T-helper 17 cell (primary cell): ENCODE data around the gene IRF4. TPM values are rescaled to one million over a fixed set of nuclear protein-coding genes. Genes with fewer than 3 reads are reported as not detected.

Experiments used
- ATAC-seq: fragments of 150-1000 bp; cut with Tn5 transposase; 2 replicates; pipeline ENCODE4 v1.10.0; 2021; ENCODE audit warnings: mild to moderate bottlenecking, moderate library complexity
- DNase-seq, 3 donors: peaks; one replicate each; pipeline versions ENCODE4 v3.0.0 to v3.0.0-alpha.2; 2020 to 2021
- H3K9me3 ChIP-seq: one replicate; pipeline ENCODE4 v1.7.0; 2013; ENCODE audit warnings: low read length, mild to moderate bottlenecking; ENCODE audit not compliant: control insufficient read depth, poor library complexity, severe bottlenecking
- H3K27ac Mint-ChIP-seq: one replicate; pipeline ENCODE4 v1.8.0; 2022; ENCODE audit warnings: mild to moderate bottlenecking, moderate library complexity, mixed read lengths
- H3K27me3 Mint-ChIP-seq: one replicate; pipeline ENCODE4 v1.8.0; 2022; ENCODE audit warnings: mixed read lengths
- H3K36me3 Mint-ChIP-seq: one replicate; pipeline ENCODE4 v1.8.0; 2022; ENCODE audit warnings: low read depth, mixed read lengths
- H3K4me1 Mint-ChIP-seq: one replicate; pipeline ENCODE4 v1.8.0; 2022; ENCODE audit warnings: mild to moderate bottlenecking, mixed read lengths
- H3K4me3 Mint-ChIP-seq: one replicate; pipeline ENCODE4 v1.8.0; 2022; ENCODE audit warnings: mild to moderate bottlenecking, moderate library complexity, mixed read lengths
- total RNA-seq, 4 donors: library from RNA in 2 of 4; stranded (reverse) in 2 of 4; gene quantifications; one replicate each; pipeline ENCODE4 v1.2.3 and lab custom pipeline; 2022 to 2026

IRF4 gene
- total RNA-seq, 2 donors from 2014 or later = 16.6 to 32.8 TPM

- Mint-ChIP-seq H3K4me3 (peak overlapping the region; percentile 84), H3K27ac (peak overlapping the region; percentile 92), H3K36me3 (no peaks in the 10 kb centered on the region), H3K4me1 (peaks cover 41% of the 10 kb centered on the region), H3K27me3 (no peaks in the 10 kb centered on the region)
- DNase-seq (no peak), ATAC-seq (no peak)
- H3K9me3 ChIP-seq = no peaks in the 10 kb centered on the region
These were observed 56.9 kb downstream of the IRF4 start for GRCh38 chr6:448296-449056.

GRCh38 chr6:449057-449430 lies 57.5 kb downstream of the IRF4 start:
- peaks cover 37% of the 10 kb centered on the region for H3K4me1 Mint-ChIP-seq
- no peaks in the 10 kb centered on the region for H3K36me3 Mint-ChIP-seq
- H3K27ac Mint-ChIP-seq = peak overlapping the region; percentile 56
- no peaks in the 10 kb centered on the region for H3K9me3 ChIP-seq
- ATAC-seq (no peak), DNase-seq (no peak)
- H3K4me3 Mint-ChIP-seq = no peak overlapping the region
- no peaks in the 10 kb centered on the region for H3K27me3 Mint-ChIP-seq

- H3K36me3 Mint-ChIP-seq = no peaks in the 10 kb centered on the region
- DNase-seq (no peak), ATAC-seq (no peak)
- H3K9me3 ChIP-seq = no peaks in the 10 kb centered on the region
- H3K4me1 Mint-ChIP-seq = peaks cover 34% of the 10 kb centered on the region
- H3K27me3 Mint-ChIP-seq = no peaks in the 10 kb centered on the region
- H3K27ac Mint-ChIP-seq = peak overlapping the region; percentile 56
- H3K4me3 Mint-ChIP-seq = no peak overlapping the region
These were observed 58.2 kb downstream of the IRF4 start for GRCh38 chr6:449486-450419.

- peaks cover 18% of the 10 kb centered on the region for H3K4me1 Mint-ChIP-seq
- no peaks in the 10 kb centered on the region for H3K9me3 ChIP-seq
- no peak for ATAC-seq
- no peak overlapping the region for H3K4me3 Mint-ChIP-seq
- H3K27ac Mint-ChIP-seq = no peak overlapping the region
- H3K27me3 Mint-ChIP-seq = no peaks in the 10 kb centered on the region
- DNase-seq = no peak
- H3K36me3 Mint-ChIP-seq = no peaks in the 10 kb centered on the region
These were observed 59.8 kb downstream of the IRF4 start for GRCh38 chr6:451336-451735.

- H3K9me3 ChIP-seq = no peaks in the 10 kb centered on the region
- H3K36me3 Mint-ChIP-seq = no peaks in the 10 kb centered on the region
- DNase-seq (no peak), ATAC-seq (no peak)
- no peak overlapping the region for H3K4me3 Mint-ChIP-seq
- H3K27me3 Mint-ChIP-seq = no peaks in the 10 kb centered on the region
- H3K4me1 Mint-ChIP-seq = peaks cover 13% of the 10 kb centered on the region
- H3K27ac Mint-ChIP-seq = no peak overlapping the region
These were observed 60.3 kb downstream of the IRF4 start for GRCh38 chr6:451847-452246.

- ATAC-seq (no peak), DNase-seq (no peak)
- no peaks in the 10 kb centered on the region for H3K9me3 ChIP-seq
- Mint-ChIP-seq H3K4me1 (peaks cover 11% of the 10 kb centered on the region), H3K27ac (no peak overlapping the region), H3K27me3 (no peaks in the 10 kb centered on the region), H3K4me3 (no peak overlapping the region), H3K36me3 (no peaks in the 10 kb centered on the region)
These were observed 60.9 kb downstream of the IRF4 start for GRCh38 chr6:452301-453067.

GRCh38 chr6:453152-453551 lies 61.6 kb downstream of the IRF4 start:
- Mint-ChIP-seq H3K4me3 (no peak overlapping the region), H3K36me3 (no peaks in the 10 kb centered on the region), H3K4me1 (peaks cover 8% of the 10 kb centered on the region), H3K27me3 (no peaks in the 10 kb centered on the region), H3K27ac (no peak overlapping the region)
- no peaks in the 10 kb centered on the region for H3K9me3 ChIP-seq
- DNase-seq (no peak), ATAC-seq (no peak)

GRCh38 chr6:454148-454991 lies 62.8 kb downstream of the IRF4 start:
- Mint-ChIP-seq H3K36me3 (no peaks in the 10 kb centered on the region), H3K4me1 (peaks cover 2% of the 10 kb centered on the region), H3K27ac (no peak overlapping the region), H3K4me3 (no peak overlapping the region), H3K27me3 (no peaks in the 10 kb centered on the region)
- H3K9me3 ChIP-seq = no peaks in the 10 kb centered on the region
- ATAC-seq = no peak
- no peak for DNase-seq

- no peaks in the 10 kb centered on the region for H3K36me3 Mint-ChIP-seq
- ATAC-seq (no peak), DNase-seq (no peak)
- H3K9me3 ChIP-seq = no peaks in the 10 kb centered on the region
- no peaks in the 10 kb centered on the region for H3K27me3 Mint-ChIP-seq
- no peak overlapping the region for H3K4me3 Mint-ChIP-seq
- no peak overlapping the region for H3K27ac Mint-ChIP-seq
- peaks cover 2% of the 10 kb centered on the region for H3K4me1 Mint-ChIP-seq
These were observed 63.5 kb downstream of the IRF4 start for GRCh38 chr6:455006-455585.

- H3K27me3 Mint-ChIP-seq = no peaks in the 10 kb centered on the region
- ATAC-seq (no peak), DNase-seq (no peak)
- peaks cover 2% of the 10 kb centered on the region for H3K4me1 Mint-ChIP-seq
- H3K36me3 Mint-ChIP-seq = no peaks in the 10 kb centered on the region
- no peaks in the 10 kb centered on the region for H3K9me3 ChIP-seq
- no peak overlapping the region for H3K4me3 Mint-ChIP-seq
- H3K27ac Mint-ChIP-seq = no peak overlapping the region
These were observed 64.3 kb downstream of the IRF4 start for GRCh38 chr6:455835-456234.

GRCh38 chr6:456358-456867 lies 64.9 kb downstream of the IRF4 start:
- Mint-ChIP-seq H3K27ac (no peak overlapping the region), H3K36me3 (no peaks in the 10 kb centered on the region), H3K4me3 (no peak overlapping the region), H3K27me3 (no peaks in the 10 kb centered on the region), H3K4me1 (peaks cover 2% of the 10 kb centered on the region)
- no peaks in the 10 kb centered on the region for H3K9me3 ChIP-seq
- DNase-seq = no peak
- no peak for ATAC-seq

- Mint-ChIP-seq H3K4me1 (peaks cover 2% of the 10 kb centered on the region), H3K4me3 (no peak overlapping the region), H3K36me3 (no peaks in the 10 kb centered on the region), H3K27me3 (no peaks in the 10 kb centered on the region), H3K27ac (no peak overlapping the region)
- ATAC-seq = no peak
- no peak for DNase-seq
- H3K9me3 ChIP-seq = no peaks in the 10 kb centered on the region
These were observed 65.3 kb downstream of the IRF4 start for GRCh38 chr6:456887-457286.
